HG03108 (cell line): ENCODE measurements around the gene DUSP2.

Source experiments
- ATAC-seq: cut with Tn5 transposase; IDR thresholded peaks from one replicate; pipeline ENCODE4 v1.9.1; 2021; ENCODE audit warnings: moderate library complexity; ENCODE audit not compliant: unreplicated experiment

Gene DUSP2, protein sequence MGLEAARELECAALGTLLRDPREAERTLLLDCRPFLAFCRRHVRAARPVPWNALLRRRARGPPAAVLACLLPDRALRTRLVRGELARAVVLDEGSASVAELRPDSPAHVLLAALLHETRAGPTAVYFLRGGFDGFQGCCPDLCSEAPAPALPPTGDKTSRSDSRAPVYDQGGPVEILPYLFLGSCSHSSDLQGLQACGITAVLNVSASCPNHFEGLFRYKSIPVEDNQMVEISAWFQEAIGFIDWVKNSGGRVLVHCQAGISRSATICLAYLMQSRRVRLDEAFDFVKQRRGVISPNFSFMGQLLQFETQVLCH

DNA sequence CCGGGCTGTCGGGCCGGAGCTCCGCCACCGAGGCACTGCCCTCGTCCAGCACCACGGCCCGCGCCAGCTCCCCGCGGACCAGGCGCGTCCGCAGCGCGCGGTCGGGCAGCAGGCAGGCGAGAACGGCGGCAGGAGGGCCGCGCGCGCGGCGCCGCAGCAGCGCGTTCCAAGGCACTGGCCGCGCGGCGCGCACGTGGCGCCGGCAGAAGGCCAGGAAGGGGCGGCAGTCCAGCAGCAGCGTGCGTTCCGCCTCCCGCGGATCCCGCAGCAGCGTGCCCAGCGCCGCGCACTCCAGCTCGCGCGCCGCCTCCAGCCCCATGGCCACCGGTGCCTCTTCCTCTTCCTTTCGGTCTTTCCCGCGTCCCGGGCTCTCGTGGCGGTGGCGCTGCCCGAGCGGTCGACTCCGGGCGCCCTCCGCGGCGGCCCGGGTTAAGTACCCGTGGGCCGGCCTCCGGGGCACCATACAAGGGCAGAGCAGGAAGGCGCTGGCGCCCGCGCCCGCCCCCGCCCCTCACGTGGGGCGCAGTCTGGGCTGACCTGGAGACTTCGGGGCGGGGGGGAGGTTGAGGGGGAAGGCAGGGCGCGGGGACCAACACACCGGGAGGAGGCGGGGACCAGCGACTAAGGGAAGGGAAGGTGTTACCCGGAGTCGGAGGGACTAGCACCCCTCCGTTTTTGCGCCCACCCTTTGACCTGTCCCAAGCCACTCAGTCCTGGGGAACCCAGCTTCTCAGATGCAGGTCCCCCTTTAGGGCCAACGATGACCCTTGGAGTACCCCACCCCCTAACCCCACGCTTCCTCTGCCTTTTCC, at the start of gene DUSP2:
TSS of gene DUSP2 (minus strand) at position 405 of the 812 bp plus-strand sequence. CDS start at position 319, 86 bp downstream.
- peak; percentile 38 for ATAC-seq

DNA sequence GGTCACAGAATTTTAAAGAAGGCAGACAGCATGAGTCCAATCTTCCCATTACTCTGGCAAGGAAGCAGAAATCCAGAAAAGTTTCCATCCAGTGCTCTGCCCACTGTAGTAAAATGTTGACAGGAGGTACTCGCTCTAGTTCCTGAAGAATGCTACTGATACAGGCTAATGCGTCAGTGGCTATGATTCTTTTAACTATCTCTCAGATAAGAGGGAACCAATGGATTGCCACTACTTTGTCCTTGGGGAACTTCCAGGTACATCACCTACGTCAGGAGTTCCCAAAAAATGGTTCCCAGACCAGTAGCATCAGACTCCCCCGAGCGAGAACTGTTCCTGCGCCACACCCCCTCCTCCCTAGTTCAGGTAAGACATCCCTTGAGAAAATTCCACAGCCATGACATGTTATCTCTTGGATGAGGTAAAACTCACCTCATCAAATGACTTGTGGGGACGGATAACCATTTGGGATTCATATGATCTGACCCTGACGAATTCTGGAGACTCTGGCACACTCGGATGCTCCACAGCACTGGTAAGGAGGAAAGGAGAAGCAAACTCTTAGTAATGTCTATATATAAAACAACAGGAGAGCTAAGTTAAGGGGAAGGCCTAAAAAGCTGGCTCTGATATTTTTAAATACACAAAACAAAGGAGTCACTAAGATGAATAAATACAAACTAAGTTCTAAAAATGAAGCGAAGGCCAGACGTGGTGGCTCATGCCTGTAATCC, 46.9 kb upstream of the DUSP2 start:
- ATAC-seq: no peak

DNA sequence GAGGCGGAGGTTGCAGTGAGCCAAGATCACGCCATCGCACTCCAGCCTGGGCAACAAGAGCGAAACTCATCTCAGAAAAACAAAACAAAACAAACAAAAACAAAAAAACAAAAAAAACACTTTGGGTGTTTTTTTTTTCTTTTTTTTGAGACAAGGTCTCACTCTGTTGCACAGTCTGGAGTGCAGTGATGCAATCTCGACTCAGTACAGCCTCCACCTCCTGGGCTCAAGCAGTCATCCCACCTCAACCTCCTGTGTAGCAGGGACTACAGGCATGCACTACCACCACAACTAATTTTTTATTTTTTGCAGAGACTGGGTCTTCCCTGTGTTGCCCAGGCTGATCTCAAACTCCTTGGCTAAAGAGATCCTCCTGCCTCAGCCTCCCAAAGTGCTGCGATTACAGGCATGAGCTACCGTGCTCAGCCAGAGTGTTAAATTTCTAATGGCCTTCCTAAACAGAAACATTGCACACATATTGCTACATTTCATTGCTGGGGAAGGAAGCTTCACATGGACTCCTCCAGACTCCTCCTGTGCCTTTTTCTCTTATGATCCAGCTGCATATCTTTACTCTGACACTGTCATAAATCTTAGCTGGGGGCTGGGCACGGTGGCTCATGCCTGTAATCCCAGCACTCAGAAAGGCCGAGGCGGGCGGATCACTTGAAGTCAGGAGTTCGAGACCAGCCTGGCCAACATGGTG, 43.7 kb upstream of the DUSP2 start:
- ATAC-seq: no peak

DNA sequence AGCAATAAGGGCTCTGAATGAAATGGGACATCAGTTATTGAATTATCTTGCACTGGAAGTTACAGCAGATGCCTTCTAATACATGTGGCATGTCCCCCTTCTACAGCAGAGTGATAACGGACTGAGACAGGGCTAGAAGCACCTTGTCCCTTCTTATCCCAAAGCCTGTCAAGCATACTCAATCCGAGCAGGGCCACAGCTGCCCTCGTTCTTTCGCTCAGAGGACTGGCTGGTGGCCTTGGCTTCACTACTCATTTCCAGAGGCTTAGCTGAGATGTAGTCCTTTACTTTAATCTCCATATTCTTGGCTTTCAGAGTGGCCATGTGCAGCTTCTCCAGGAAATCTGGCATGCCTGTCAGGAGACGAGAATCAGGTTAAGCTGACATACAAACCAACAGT, 41.3 kb upstream of the DUSP2 start:
- ATAC-seq: no peak

DNA sequence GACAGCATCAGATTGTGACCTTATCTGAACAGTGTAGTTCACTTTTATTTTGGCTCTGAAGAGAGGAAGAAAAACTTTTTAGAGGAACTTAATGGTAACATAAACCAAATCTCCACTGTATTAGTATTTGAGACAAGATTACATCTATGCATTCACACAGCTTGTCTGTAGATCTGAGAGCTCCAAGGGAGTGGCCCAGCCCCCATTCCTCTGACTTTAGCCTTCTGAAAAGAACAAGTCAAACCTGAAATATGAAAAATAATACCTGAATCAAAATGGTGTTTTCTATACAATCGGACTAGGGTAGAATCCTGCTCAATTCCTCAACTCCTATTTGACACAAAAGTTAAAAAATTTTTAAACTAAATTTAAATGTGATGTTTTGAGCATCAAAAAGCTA, 40.3 kb upstream of the DUSP2 start:
- ATAC-seq: no peak

DNA sequence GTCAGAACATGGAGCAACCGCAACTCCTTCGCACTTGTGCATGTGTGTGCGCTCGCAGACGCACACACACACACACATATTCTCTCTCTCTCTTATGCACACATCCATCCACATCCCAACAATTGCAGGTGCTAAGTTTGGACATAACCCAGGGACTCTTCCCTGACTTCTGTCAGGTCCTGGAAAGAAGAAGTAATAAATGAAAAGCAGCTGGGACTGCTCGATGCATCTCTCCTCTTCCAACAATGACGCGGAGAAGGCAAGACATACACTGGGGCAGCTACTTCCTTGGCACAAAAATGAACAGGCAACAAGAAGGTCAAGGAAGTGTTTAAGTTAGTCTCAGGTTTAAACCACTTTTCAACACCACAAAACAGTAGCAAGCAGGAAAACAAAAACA, 39.7 kb upstream of the DUSP2 start:
- ATAC-seq: no peak

DNA sequence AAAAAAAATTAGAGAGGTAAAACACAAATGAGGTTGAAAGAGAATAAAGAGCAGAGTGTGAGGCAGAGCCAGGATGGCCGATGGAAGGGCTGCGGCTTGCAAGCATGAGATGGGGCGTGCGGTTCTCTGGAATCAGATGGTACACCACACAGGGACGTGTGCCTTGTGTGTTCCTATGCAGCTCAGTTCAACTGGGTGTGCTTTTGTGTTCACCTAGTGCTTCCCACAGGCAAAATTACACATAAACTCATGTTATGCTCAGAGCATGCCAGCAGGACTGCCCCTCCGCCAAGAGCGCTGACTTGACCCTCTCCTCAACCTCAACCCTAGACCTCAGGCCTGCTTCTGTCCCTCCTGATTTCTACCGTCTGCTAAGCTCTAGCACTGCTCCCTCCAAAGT, 38.9 kb upstream of the DUSP2 start:
- no peak for ATAC-seq

DNA sequence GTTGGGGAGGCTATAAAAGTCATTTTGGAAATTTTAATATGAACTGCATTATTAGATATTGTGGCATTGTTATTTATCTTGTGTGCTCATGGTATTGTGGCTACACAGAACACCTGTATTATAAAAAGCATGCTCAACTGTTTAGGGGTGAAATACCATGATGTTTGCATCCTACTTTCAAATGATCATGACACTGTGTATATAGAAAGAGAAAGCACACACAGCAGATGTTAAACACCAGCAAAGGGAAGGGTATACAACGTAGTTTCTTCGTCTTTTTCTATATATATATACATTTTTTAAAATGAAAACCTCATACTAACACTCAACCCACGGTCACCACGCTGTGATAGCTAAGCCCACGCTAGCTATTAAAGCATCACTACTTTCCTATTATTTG, 36.3 kb upstream of the DUSP2 start:
- no peak for ATAC-seq

DNA sequence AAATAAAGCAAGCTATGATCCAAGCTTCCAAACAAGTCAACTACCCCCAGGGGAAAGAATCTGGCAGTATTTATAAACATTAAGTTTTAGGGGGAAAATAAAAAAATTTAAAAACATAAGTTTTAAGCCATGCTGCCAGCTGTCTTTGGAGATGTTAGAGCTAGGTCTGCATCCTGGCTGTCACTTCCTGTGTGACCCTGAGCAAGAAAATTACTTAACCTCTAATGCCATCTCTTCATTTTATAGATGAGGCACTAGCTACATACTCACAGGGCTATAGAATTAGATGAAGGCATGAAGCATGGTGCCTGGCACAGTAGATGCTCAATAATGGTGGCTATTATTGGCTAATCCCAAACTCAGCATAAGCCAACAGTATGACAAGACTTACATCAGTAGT, 35.3 kb upstream of the DUSP2 start:
- no peak for ATAC-seq

DNA sequence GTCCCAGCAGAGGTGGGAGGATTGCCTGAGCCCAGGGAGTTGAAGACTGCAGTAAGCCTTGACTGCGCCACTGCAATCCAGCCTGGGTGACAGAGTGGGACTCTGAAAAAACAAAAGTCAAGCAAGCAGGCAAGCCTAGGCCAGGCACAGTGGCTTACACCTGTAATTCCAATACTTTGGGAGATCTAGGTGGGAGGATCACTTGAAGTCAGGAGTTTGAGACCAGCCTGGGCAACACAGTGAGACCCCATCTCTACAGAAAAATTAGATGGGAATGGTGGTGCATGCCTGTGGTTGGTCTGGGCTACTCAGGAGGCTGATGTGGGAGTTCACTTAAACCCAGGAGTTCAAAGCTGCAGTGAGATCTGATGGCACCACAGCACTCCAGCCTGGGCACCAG, 34.8 kb upstream of the DUSP2 start:
- no peak for ATAC-seq

DNA sequence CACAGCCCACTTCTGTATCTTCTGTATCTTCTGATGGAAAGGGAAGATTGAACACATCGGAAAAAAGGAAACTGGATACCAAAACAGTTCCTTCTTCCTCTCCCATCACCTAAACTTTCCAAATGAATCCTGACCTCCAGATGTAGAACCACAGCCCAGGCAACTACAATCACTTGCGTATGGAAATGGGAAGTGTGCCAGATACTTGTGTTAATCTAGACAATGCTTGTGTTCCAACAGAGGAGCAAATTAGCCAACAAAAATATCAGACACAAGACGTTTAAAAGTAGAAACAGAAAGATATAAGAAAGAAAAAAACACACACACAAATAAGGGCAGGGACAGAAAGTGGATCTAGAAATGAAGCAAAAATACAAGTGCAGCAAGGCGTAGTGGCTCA, 31.4 kb upstream of the DUSP2 start:
- no peak for ATAC-seq

DNA sequence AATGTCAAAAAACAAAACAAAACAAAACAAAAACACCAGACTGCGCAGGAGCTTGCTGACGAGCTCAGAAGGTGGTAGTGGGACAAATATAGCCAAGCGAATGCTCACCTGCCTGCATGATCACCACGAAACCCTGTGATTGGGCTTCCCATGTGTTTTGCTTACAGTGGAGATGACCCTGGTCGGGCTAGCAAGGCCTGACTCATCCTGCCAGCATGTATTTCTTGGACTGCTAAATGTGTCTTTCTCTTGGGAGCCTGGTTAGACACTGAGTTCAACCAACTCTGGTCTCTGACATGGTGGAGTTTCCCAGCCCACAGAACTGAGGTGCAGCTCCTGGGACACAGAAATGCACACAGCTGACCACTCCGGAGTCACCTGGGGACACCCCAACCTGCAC, 30.7 kb upstream of the DUSP2 start:
- ATAC-seq: no peak

DNA sequence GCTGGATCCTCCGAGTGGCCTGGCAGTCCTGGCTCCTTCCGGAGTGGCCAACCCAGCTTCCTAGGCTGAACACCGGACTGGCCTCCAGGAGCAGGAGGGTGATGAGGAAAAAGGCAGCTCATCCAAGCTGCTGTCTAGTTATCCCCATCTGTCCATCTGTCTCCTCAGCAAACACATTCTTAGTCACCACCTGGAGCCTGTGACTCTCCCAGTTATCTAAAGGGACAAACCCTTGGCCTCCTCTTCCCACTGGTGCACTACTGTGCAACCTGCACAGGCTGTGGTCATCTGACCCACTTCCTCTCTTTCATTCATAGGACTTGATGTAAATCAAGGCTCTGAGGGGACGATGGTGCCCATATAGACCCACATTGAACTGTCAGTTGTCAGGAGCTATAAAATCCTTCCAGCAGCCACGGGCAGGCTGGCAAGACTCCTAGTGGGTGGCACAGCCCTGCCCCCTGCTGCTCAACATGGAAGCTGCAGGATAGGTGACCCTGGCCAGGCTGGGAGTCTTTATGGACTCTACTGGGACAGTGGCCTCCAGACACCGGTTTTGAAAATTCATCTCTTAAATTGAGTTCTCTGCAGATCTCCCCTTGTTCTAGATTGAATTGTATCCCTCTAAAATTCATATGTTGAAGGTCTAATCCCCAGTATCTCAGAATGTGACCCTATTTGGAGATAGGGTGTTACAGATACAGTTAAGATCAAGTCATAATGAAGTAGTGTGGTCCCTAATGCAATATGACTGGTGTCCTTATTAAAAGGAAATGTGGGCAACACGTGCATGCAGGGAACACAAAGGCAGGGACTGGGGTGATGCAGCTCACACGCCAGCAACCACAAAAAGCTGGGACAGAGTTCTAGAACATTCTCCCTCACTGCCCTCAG, 29.3 kb upstream of the DUSP2 start:
- peak; percentile 77 for ATAC-seq

DNA sequence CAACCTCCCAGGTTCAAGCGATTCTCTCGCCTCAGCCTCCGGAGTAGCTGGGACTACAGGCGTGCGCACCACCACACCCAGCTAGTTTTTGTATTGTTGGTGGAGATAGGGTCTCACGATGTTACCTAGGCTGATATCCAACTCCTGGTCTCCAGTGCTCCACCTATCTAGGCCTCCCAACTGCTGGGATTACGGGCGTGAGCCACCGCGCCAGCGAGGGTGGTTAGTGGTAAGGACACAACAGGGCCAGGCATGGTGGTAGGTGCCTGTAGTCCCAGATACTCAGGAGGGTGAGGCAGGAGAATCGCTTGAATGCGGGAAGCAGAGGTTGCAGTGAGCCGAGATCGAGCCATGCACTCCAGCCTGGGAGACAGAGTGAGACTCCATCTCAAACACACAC, 26.6 kb upstream of the DUSP2 start:
- no peak for ATAC-seq

DNA sequence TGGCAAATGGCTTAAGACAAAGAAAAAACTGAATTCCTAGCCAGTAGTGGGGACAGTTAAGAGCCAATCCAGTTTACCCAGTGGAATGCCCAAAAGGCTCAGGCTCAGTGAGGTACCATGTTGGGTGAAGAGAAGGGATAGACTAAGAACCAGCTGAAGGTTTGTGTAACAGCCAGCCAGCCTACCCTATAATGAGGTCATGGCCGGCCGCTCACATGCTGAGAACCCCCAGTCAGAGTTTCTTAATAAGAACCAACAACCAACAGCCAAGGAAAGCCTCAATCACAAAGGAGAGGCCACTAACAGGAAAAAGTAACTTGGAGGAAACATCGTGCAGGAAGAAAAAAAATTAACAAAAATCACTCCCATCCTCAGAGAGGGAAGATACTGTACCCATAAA, 25.4 kb upstream of the DUSP2 start:
- ATAC-seq: no peak

DNA sequence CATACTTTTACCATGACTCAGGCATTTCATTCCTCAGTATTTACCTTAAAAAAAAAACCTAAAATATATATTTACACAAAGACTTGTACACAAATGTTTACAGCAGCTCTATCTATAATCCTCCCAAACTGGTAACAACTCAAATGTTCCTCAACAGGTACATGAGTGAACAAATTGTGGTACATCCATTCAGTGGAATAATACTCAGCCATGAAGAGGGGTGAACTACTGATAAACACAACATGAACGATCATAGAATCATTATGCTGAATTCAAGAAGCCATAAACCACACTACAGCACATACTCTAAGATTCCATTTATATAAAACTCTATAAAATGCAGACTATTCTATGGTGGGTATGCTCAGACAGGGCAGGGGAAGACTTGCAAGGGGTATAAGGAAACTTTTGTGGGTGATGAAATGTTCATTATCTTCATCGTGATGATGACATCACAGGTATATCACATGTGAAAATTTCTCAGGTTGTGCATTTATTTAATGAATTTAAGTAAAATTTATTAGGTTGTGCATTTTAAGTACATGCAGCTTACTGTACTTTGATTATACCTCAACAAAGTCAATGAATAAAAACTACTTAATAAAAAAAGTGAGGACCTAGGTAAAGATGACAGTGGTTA, 24.7 kb upstream of the DUSP2 start:
- ATAC-seq: no peak

DNA sequence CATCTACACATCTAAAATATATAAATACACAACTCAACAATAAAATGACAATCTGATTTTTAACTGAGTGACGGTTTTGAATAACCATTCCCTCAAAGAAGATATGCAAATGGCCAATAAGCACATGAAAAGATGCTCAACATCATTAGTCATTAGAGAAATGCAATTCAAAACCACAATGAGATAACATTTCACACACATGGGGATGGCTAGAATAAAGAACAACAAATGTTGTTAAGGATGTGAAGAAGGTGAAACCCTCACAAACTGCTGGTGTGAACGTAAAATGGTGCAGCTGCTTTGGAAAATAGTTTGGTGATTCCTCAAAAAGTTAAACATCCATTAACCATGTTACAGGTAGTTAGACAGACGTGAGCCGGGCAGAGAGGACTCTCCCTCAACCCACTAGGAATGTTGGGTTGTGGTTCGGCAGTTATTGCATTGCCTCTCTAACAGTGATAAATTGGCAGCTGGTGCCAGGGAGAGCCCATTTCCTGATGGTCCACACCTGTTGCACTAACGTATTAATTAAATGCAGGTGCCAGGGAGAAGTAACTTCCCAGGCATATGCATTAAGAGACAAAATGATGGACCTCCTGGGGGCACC, 22.3 kb upstream of the DUSP2 start:
- ATAC-seq: no peak

DNA sequence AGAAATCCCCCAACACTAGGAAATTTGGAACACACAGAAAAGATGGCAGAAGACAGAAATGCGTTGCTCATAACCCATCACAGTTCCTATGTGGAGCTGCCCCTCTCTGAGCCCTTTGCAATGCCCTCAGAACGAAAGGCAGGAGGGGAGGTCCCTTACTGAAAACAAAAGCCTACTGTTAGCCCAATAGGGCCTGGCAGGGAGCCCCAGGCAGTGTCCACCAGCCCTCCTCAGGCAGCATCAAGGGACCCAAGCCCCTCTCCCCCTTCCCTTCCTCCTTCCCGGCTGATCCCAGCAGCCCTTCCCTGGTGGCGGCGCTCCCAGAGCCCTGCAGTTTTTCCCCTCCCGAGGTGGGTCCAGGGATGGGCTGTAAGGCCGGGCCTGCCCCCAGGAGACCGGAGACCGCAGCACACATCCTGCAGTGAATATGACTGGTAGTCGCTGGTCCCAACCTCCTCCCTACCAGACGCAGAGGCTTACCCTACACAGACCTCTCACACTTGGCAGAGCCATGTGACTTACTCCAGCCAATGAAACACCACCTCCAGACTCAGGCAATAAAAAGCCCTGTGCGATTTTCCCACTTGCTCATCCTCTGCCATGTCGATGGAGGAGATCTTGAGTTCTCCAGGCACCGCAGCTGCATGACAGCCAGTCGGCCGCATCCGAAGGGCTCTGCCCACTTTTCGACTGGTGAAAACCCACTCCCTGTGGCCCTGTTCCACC, 19.4 kb upstream of the DUSP2 start:
- ATAC-seq: peak; percentile 61
